Neural cell (in vitro differentiated cells): ENCODE measurements around the gene ZP1. TPM values are rescaled to one million over a fixed set of nuclear protein-coding genes. Genes with fewer than 3 reads are reported as not detected.

Experiments
- H2AFZ ChIP-seq: fragments of 200-600, 300-800 bp; sonication (generic), shearing (Covaris generic); 2 replicates; pipeline ENCODE4 v1.6.0; 2014; ENCODE audit warnings: low read depth, mild to moderate bottlenecking, antibody characterized with exemption, low read length, moderate library complexity
- H3F3A ChIP-seq: fragments of 200-600 bp; shearing (Covaris generic); 2 replicates; pipeline ENCODE4 v1.6.1; 2016; ENCODE audit warnings: mild to moderate bottlenecking, moderate library complexity, mixed read lengths, antibody characterized with exemption, low read length; ENCODE audit not compliant: insufficient read depth, poor library complexity, severe bottlenecking
- H3K27ac ChIP-seq: fragments of 200-600, 300-800 bp; sonication (generic), shearing (Covaris generic); 2 replicates; pipeline ENCODE4 v1.5.1; 2014; ENCODE audit warnings: mild to moderate bottlenecking, low read length, moderate library complexity
- H3K27me3 ChIP-seq: fragments of 300-800, 200-600 bp; sonication (generic), shearing (Covaris generic); 2 replicates; pipeline ENCODE4 v1.6.0; 2014; ENCODE audit warnings: mild to moderate bottlenecking, low read depth, low read length, moderate library complexity; ENCODE audit not compliant: insufficient read depth
- H3K36me3 ChIP-seq: fragments of 300-800, 200-600 bp; sonication (generic), shearing (Covaris generic); 2 replicates; pipeline ENCODE4 v1.5.1; 2014; ENCODE audit warnings: mild to moderate bottlenecking, antibody characterized with exemption, low read length, moderate library complexity; ENCODE audit not compliant: insufficient read depth
- H3K4me2 ChIP-seq: fragments of 300-800, 200-600 bp; sonication (generic), shearing (Covaris generic); 2 replicates; pipeline ENCODE4 v1.6.0; 2014; ENCODE audit warnings: mild to moderate bottlenecking, low read length
- H3K4me3 ChIP-seq: fragments of 300-800, 200-600 bp; sonication (generic), shearing (Covaris generic); 2 replicates; pipeline ENCODE4 v1.5.1; 2014; ENCODE audit warnings: mild to moderate bottlenecking, low read length, moderate library complexity
- H3K79me2 ChIP-seq: fragments of 200-600 bp; shearing (Covaris generic); replicated peaks from 2 replicates; pipeline ENCODE4 v1.6.0; 2014; ENCODE audit warnings: mild to moderate bottlenecking, low read length, moderate library complexity; ENCODE audit not compliant: insufficient read depth
- H3K9ac ChIP-seq: fragments of 300-800, 200-600 bp; sonication (generic), shearing (Covaris generic); 2 replicates; pipeline ENCODE4 v1.6.1; 2016; ENCODE audit warnings: mild to moderate bottlenecking, low read length, mixed read lengths
- H3K9me2 ChIP-seq: fragments of 200-600 bp; shearing (Covaris generic); 2 replicates; pipeline ENCODE4 v1.6.1; 2016; ENCODE audit warnings: mild to moderate bottlenecking, low read length, mixed read lengths; ENCODE audit not compliant: insufficient read depth
- H3K9me3 ChIP-seq: fragments of 200-600, 300-800 bp; sonication (generic), shearing (Covaris generic); 2 replicates; pipeline ENCODE4 v1.6.1; 2016; ENCODE audit warnings: mild to moderate bottlenecking, mixed run types, low read length, moderate library complexity, mixed read lengths
- H4K20me1 ChIP-seq: fragments of 200-600 bp; shearing (Covaris generic); 2 replicates; pipeline ENCODE4 v1.6.1; 2016; ENCODE audit warnings: mild to moderate bottlenecking, mixed run types; ENCODE audit not compliant: insufficient read depth
- EP300 ChIP-seq: fragments of 450-650 bp; conservative IDR thresholded peaks from 2 replicates; pipeline ENCODE4 v1.6.1; 2014; ENCODE audit warnings: antibody characterized with exemption, mild to moderate bottlenecking, moderate library complexity; ENCODE audit not compliant: poor library complexity, severe bottlenecking
- EZH2 ChIP-seq: fragments of 200-600, 300-800 bp; shearing (Covaris generic), sonication (generic); IDR thresholded peaks from 2 replicates; pipeline ENCODE4 v1.6.1; 2014; ENCODE audit warnings: antibody characterized with exemption, low read length, borderline replicate concordance, mild to moderate bottlenecking; ENCODE audit not compliant: insufficient read depth, poor library complexity, severe bottlenecking
- MXI1 ChIP-seq: fragments of 450-650 bp; conservative IDR thresholded peaks from 2 replicates; pipeline ENCODE4 v1.6.1; 2014; ENCODE audit warnings: antibody characterized with exemption, mild to moderate bottlenecking; ENCODE audit not compliant: poor library complexity, severe bottlenecking
- POLR2AphosphoS5 ChIP-seq: IDR thresholded peaks from 2 replicates; pipeline ENCODE4 v1.6.1; 2012
- RAD21 ChIP-seq: fragments of 450-650 bp; conservative IDR thresholded peaks from 2 replicates; pipeline ENCODE4 v1.6.1; 2014; ENCODE audit warnings: antibody characterized with exemption, mild to moderate bottlenecking, moderate library complexity
- SMC3 ChIP-seq: fragments of 450-650 bp; conservative IDR thresholded peaks from 2 replicates; pipeline ENCODE4 v1.6.1; 2014; ENCODE audit warnings: antibody characterized with exemption, mild to moderate bottlenecking, moderate library complexity; ENCODE audit not compliant: poor library complexity
- TAF1 ChIP-seq: IDR thresholded peaks from 2 replicates; pipeline ENCODE4 v1.6.1; 2012; ENCODE audit warnings: low read depth
- polyA minus RNA-seq: library from RNA; depleted of rRNA, polyadenylated mRNA; stranded (reverse); fragments of >200 nt; gene quantifications from 2 replicates; pipeline ENCODE4 v1.2.3, GENCODE V29; 2014
- polyA plus RNA-seq: library from polyadenylated mRNA; depleted of rRNA; stranded (reverse); fragments of >200 nt; gene quantifications from 2 replicates; pipeline ENCODE4 v1.2.3, GENCODE V29; 2014
- TF ChIP-seq, protein P1 (sequence below): fragments of 450-650 bp; IDR thresholded peaks from 2 replicates; pipeline ENCODE4 v1.5.1; 2014; ENCODE audit warnings: antibody characterized with exemption, mild to moderate bottlenecking, moderate library complexity; ENCODE audit not compliant: poor library complexity, severe bottlenecking
- TF ChIP-seq, protein P2 (sequence below): IDR thresholded peaks from 2 replicates; pipeline ENCODE4 v1.6.1; 2012; ENCODE audit warnings: borderline replicate concordance

ZP1 gene, protein sequence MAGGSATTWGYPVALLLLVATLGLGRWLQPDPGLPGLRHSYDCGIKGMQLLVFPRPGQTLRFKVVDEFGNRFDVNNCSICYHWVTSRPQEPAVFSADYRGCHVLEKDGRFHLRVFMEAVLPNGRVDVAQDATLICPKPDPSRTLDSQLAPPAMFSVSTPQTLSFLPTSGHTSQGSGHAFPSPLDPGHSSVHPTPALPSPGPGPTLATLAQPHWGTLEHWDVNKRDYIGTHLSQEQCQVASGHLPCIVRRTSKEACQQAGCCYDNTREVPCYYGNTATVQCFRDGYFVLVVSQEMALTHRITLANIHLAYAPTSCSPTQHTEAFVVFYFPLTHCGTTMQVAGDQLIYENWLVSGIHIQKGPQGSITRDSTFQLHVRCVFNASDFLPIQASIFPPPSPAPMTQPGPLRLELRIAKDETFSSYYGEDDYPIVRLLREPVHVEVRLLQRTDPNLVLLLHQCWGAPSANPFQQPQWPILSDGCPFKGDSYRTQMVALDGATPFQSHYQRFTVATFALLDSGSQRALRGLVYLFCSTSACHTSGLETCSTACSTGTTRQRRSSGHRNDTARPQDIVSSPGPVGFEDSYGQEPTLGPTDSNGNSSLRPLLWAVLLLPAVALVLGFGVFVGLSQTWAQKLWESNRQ
- polyA plus RNA-seq (0.62 and 1.5 TPM in 2 replicates), polyA minus RNA-seq (not detected in 2 replicates)

DNA sequence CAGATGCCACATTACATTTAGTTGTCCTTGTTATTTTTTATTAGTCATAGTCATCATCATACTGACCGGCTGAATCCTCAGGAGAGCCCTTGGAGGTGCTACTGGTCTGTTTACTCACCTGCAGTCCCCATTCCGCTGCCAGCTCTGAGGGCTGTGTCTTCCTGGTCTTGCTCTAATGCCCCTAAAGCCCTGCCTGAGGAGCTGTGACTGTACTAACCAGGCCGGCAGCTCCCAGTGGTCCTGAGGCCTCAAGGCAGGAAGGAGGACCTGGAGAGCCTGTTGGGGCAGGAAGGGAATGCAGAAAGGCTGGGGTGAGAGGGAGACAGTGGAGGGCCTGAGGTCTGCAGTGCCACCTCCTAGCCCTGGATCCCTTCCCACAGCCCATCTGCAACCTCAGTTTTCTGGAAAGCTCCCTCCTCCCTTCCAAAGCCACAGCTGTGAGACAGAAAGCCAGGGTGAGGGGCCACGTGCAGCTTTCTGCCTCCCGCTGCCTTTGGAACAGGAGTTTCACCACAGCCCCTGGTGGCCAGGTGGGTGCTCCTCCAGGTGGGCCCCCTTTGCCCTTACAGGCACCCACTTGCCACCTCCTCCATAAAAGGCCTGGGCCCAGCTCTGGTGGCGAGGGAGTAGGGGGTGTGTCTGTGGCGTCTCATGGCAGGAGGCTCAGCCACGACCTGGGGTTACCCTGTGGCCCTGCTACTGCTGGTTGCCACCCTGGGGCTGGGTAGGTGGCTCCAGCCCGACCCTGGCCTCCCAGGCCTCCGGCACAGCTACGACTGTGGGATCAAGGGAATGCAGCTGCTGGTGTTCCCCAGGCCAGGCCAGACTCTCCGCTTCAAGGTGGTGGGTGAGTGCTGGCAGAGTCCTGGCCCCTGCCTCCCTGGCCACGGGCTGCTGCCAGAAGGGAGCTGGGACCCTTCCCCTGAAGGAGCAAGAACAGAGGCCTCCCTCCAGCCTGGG is at the start of gene ZP1:
TSS of gene ZP1 (plus strand) at position 632 of the 960 bp plus-strand sequence. CDS start at position 652, 20 bp downstream.
- Histone ChIP-seq H3K4me2 (no peak within 1 kb of the TSS), H4K20me1 (no peaks in the 10 kb centered on the region), H3K9me3 (no peaks in the 10 kb centered on the region), H2AFZ (no peak within 1 kb of the TSS), H3K27ac (no peak within 1 kb of the TSS), H3K4me3 (no peak within 1 kb of the TSS), H3K9ac (no peak within 1 kb of the TSS), H3K36me3 (no peaks in the 10 kb centered on the region), H3F3A (no peaks in the 10 kb centered on the region), H3K79me2 (no peaks in the 10 kb centered on the region), H3K9me2 (no peaks in the 10 kb centered on the region), H3K27me3 (no peaks in the 10 kb centered on the region)
- TF ChIP-seq EZH2 = no peak

GRCh38 chr11:60818057-60818456 is 49.3 kb upstream of the ZP1 start:
- H3K9ac ChIP-seq = no peak overlapping the region
- no peak overlapping the region for H3K4me3 ChIP-seq

More at GRCh38 chr11:60818057-60818456, 49.3 kb upstream of the ZP1 start:
- no peak for TF ChIP-seq EZH2
- no peak for TF ChIP-seq POLR2AphosphoS5
- no peak for TF ChIP-seq TAF1
- no peak for TF ChIP-seq MXI1
- TF ChIP-seq, protein P1, sequence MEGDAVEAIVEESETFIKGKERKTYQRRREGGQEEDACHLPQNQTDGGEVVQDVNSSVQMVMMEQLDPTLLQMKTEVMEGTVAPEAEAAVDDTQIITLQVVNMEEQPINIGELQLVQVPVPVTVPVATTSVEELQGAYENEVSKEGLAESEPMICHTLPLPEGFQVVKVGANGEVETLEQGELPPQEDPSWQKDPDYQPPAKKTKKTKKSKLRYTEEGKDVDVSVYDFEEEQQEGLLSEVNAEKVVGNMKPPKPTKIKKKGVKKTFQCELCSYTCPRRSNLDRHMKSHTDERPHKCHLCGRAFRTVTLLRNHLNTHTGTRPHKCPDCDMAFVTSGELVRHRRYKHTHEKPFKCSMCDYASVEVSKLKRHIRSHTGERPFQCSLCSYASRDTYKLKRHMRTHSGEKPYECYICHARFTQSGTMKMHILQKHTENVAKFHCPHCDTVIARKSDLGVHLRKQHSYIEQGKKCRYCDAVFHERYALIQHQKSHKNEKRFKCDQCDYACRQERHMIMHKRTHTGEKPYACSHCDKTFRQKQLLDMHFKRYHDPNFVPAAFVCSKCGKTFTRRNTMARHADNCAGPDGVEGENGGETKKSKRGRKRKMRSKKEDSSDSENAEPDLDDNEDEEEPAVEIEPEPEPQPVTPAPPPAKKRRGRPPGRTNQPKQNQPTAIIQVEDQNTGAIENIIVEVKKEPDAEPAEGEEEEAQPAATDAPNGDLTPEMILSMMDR = no peak
- no peak for TF ChIP-seq SMC3
- no peak for TF ChIP-seq RAD21
- TF ChIP-seq EP300 = no peak
- TF ChIP-seq, protein P2, sequence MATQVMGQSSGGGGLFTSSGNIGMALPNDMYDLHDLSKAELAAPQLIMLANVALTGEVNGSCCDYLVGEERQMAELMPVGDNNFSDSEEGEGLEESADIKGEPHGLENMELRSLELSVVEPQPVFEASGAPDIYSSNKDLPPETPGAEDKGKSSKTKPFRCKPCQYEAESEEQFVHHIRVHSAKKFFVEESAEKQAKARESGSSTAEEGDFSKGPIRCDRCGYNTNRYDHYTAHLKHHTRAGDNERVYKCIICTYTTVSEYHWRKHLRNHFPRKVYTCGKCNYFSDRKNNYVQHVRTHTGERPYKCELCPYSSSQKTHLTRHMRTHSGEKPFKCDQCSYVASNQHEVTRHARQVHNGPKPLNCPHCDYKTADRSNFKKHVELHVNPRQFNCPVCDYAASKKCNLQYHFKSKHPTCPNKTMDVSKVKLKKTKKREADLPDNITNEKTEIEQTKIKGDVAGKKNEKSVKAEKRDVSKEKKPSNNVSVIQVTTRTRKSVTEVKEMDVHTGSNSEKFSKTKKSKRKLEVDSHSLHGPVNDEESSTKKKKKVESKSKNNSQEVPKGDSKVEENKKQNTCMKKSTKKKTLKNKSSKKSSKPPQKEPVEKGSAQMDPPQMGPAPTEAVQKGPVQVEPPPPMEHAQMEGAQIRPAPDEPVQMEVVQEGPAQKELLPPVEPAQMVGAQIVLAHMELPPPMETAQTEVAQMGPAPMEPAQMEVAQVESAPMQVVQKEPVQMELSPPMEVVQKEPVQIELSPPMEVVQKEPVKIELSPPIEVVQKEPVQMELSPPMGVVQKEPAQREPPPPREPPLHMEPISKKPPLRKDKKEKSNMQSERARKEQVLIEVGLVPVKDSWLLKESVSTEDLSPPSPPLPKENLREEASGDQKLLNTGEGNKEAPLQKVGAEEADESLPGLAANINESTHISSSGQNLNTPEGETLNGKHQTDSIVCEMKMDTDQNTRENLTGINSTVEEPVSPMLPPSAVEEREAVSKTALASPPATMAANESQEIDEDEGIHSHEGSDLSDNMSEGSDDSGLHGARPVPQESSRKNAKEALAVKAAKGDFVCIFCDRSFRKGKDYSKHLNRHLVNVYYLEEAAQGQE = no peak
- H2AFZ ChIP-seq = no peak overlapping the region
- no peaks in the 10 kb centered on the region for H4K20me1 ChIP-seq
- no peak overlapping the region for H3K27ac ChIP-seq
- no peaks in the 10 kb centered on the region for H3K9me2 ChIP-seq
- no peak overlapping the region for H3K4me2 ChIP-seq
- no peaks in the 10 kb centered on the region for H3K36me3 ChIP-seq
- H3K27me3 ChIP-seq = no peaks in the 10 kb centered on the region
- peaks cover 7% of the 10 kb centered on the region for H3K9me3 ChIP-seq
- H3F3A ChIP-seq = no peaks in the 10 kb centered on the region
- H3K79me2 ChIP-seq = no peaks in the 10 kb centered on the region
